SK-N-MC (cell line): Measurements from ENCODE around the gene SIPA1L3.

Experiments used
- EZH2 ChIP-seq: fragments of 200-600 bp; sonication (generic); IDR thresholded peaks from one replicate; pipeline ENCODE4 v1.6.1; 2017; ENCODE audit warnings: antibody characterized with exemption
- FOXP2 ChIP-seq: optimal IDR thresholded peaks from 2 replicates; pipeline ENCODE3; 2011; ENCODE audit warnings: mild to moderate bottlenecking, moderate library complexity; ENCODE audit not compliant: insufficient read depth; ENCODE audit errors: extremely low read length, control extremely low read depth
- POLR2AphosphoS5 ChIP-seq: IDR thresholded peaks from 2 replicates; pipeline ENCODE4 v1.6.1; 2012; ENCODE audit warnings: mild to moderate bottlenecking, low read depth, low read length, borderline replicate concordance

- TF ChIP-seq POLR2AphosphoS5 (no peak), EZH2 (no peak), FOXP2 (no peak)
Observed at GRCh38 chr19:38025909-38026307, 118.9 kb downstream of the SIPA1L3 start.
